CD4-positive, CD25-positive, alpha-beta regulatory T cell (primary cell): Measurements from ENCODE around the gene RHOXF2B. TPM values are rescaled to one million over a fixed set of nuclear protein-coding genes. Genes with fewer than 3 reads are reported as not detected.
"Not testable (repeated sequence)": the region's sequence is repeated elsewhere in the genome, so short reads cannot be mapped to it uniquely, and the experiment has no call there.

ENCODE experiments used
- ATAC-seq, 2 donors: fragments of 150-1000 bp; cut with Tn5 transposase; one replicate each; pipeline ENCODE4 v1.10.0; 2021; ENCODE audit warnings: low read depth in 2 of 2, moderate number of reproducible peaks in 2 of 2, moderate library complexity in 1 of 2
- DNase-seq, 3 donors: peaks; one replicate each; pipeline versions ENCODE4 v3.0.0 to v3.0.0-alpha.2; 2012 to 2022; ENCODE audit warnings: mixed read lengths in 1 of 3
- H3K27ac ChIP-seq: one replicate; pipeline ENCODE4 v1.7.0; 2013; ENCODE audit warnings: mild to moderate bottlenecking, low read length; ENCODE audit not compliant: insufficient read depth, poor library complexity, severe bottlenecking
- H3K27me3 ChIP-seq: one replicate; pipeline ENCODE4 v1.7.0; 2013; ENCODE audit warnings: low read length; ENCODE audit not compliant: control insufficient read depth, insufficient read depth
- H3K36me3 ChIP-seq: one replicate; pipeline ENCODE4 v1.7.0; 2013; ENCODE audit warnings: mild to moderate bottlenecking, low read length, moderate library complexity; ENCODE audit not compliant: control insufficient read depth, insufficient read depth
- H3K4me1 ChIP-seq: 2 replicates; pipeline ENCODE4 v1.7.0; 2013; ENCODE audit warnings: mild to moderate bottlenecking, low read length; ENCODE audit not compliant: insufficient read depth, control insufficient read depth, poor library complexity, severe bottlenecking
- H3K4me3 ChIP-seq: one replicate; pipeline ENCODE4 v1.7.0; 2013; ENCODE audit warnings: low read depth, mild to moderate bottlenecking, low read length, moderate library complexity
- H3K9me3 ChIP-seq, 2 experiments: 1 replicate in 1 of 2; 2 replicates in 1 of 2; pipeline ENCODE4 v1.7.0; 2013; ENCODE audit warnings: low read length in 2 of 2, mild to moderate bottlenecking in 1 of 2, moderate library complexity in 1 of 2; ENCODE audit not compliant: control insufficient read depth in 2 of 2
- H3K27ac Mint-ChIP-seq, 3 donors: one replicate each; pipeline ENCODE4 v1.8.0; 2020 to 2022; ENCODE audit warnings: mild to moderate bottlenecking in 3 of 3, mixed read lengths in 3 of 3, moderate library complexity in 2 of 3
- H3K27me3 Mint-ChIP-seq: one replicate; pipeline ENCODE4 v1.8.0; 2022; ENCODE audit warnings: mild to moderate bottlenecking, mixed read lengths
- H3K36me3 Mint-ChIP-seq: one replicate; pipeline ENCODE4 v1.8.0; 2020; ENCODE audit warnings: mixed read lengths
- H3K4me1 Mint-ChIP-seq, 4 donors: one replicate each; pipeline ENCODE4 v1.8.0; 2020 to 2022; ENCODE audit warnings: mixed read lengths in 4 of 4, mild to moderate bottlenecking in 1 of 4
- H3K4me3 Mint-ChIP-seq, 4 donors: one replicate each; pipeline ENCODE4 v1.8.0; 2020 to 2022; ENCODE audit warnings: mild to moderate bottlenecking in 4 of 4, mixed read lengths in 4 of 4, moderate library complexity in 3 of 4
- H3K9me3 Mint-ChIP-seq, 7 donors: one replicate each; pipeline ENCODE4 v1.8.0; 2020 to 2022; ENCODE audit warnings: mixed read lengths in 7 of 7, mild to moderate bottlenecking in 3 of 7, moderate library complexity in 2 of 7
- polyA plus RNA-seq, 4 donors: library from polyadenylated mRNA; unstranded; fragments of 300-500 nt; fragmentation: Illumina TruSeq; gene quantifications; one replicate each; pipeline ENCODE4 v1.2.3, GENCODE V29; 2021
- total RNA-seq: library from RNA; stranded (reverse); gene quantifications from one replicate; pipeline ENCODE4 v1.2.3, GENCODE V29; 2022

The RHOXF2B gene
- total and polyA plus RNA-seq, 5 donors from 2014 or later: 0.10 TPM; not detected in 4

DNA sequence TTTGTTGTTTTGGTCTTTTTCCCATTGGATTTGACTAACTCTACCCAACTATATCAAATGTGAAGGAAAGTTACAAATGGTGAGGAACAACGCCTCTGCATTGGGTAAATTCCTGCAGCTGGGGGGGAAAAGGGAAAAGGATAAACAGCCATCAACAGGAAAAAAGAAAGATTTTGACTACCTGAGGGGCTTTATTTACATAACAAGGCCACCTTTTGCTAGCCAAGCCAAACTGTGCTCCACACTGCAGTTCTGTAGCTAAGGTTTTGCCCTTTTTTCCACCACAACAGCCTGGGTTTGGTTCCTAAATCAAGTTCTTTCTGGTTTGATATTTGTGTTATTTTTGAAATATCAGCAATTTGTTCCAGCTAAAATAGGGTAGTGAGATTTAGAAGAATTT lies 40.8 kb downstream of the RHOXF2B start:
- Histone ChIP-seq H3K27ac (no peak overlapping the region), H3K36me3 (no peaks in the 10 kb centered on the region), H3K9me3 (no peaks in the 10 kb centered on the region), H3K4me1 (no peaks in the 10 kb centered on the region), H3K27me3 (no peaks in the 10 kb centered on the region), H3K4me3 (no peak overlapping the region)
- Mint-ChIP-seq H3K9me3 (no peaks in the 10 kb centered on the region), H3K4me3 (no peak overlapping the region), H3K4me1 (peaks cover 0 to 2% (median 0%) of the 10 kb centered on the region in 4 donors), H3K36me3 (no peaks in the 10 kb centered on the region), H3K27ac (no peak overlapping the region), H3K27me3 (peaks cover 2% of the 10 kb centered on the region)
- DNase-seq (no peak), ATAC-seq (no peak)

DNA sequence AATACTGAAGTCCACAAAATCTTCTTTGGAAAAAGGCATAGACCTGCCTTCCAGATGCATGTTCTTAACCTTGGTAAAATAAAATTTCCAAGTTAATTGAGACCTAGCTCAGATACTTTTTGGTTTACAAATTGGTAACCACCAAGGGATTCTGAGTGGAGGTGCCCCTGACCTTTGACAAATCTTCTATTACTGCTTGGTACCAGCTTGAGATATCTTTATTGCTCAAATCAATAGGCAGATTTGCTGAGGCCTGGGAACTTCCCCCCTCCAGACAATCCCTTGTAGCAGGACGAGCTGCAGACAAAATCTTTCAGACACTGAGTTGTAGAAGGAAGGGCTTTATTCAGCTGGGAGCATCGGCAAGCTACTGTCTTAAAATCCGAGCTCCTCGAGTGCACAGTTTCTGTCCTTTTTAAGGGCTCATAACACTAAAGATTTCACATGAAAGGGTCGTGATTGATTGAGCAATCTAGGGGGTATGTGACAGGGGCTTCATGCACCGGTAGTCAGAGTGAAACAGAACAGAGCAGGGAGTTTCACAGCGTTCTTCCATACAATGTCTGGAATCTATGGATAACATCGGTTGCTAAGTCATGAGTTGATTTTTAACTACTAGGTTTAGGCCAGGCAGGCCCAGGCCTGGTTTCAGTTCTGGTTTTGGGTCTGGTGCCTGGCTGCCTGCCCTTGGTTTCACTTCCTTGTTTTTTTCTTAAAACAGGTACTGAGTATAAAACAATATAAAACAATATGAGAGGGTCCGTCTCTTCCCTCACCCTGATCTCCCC lies 41.8 kb downstream of the RHOXF2B start:
- not testable (repeated sequence) for H3K27ac ChIP-seq, H3K4me3 ChIP-seq, H3K36me3 ChIP-seq, ATAC-seq, H3K4me3 Mint-ChIP-seq, H3K4me1 Mint-ChIP-seq, H3K27me3 Mint-ChIP-seq, H3K4me1 ChIP-seq, H3K9me3 ChIP-seq, H3K27me3 ChIP-seq, H3K36me3 Mint-ChIP-seq, H3K9me3 Mint-ChIP-seq
- DNase-seq: peak in 1 of 3 donors; percentile 17
- H3K27ac Mint-ChIP-seq: peak overlapping the region in 1 of 3 donors; percentile 7

DNA sequence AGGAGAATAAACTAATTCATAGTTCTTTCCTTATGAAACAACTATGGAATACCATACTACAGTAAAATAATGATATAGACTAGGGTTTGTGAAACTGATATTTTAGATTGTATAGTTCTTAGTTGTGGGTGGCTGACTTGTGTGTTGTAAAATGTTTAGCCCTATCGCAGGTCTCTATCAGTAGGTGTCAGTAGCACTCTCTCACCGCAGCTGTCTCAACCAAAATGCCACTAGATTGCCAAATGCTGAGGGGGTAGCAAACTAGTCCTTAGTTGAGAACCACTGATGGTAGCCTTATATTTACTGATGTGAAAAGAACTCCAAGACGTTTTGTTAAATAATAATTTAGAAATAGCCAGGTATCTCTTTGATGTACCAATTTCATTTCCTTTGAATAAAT lies 48.1 kb downstream of the RHOXF2B start:
- Histone ChIP-seq H3K36me3 (no peaks in the 10 kb centered on the region), H3K27ac (no peak overlapping the region), H3K27me3 (no peaks in the 10 kb centered on the region), H3K4me1 (no peaks in the 10 kb centered on the region), H3K4me3 (no peak overlapping the region), H3K9me3 (no peaks in the 10 kb centered on the region)
- Mint-ChIP-seq H3K27ac (no peak overlapping the region), H3K4me3 (no peak overlapping the region), H3K9me3 (no peaks in the 10 kb centered on the region), H3K36me3 (no peaks in the 10 kb centered on the region), H3K27me3 (peaks cover 16% of the 10 kb centered on the region), H3K4me1 (no peaks in the 10 kb centered on the region)
- no peak for ATAC-seq
- DNase-seq: no peak

DNA sequence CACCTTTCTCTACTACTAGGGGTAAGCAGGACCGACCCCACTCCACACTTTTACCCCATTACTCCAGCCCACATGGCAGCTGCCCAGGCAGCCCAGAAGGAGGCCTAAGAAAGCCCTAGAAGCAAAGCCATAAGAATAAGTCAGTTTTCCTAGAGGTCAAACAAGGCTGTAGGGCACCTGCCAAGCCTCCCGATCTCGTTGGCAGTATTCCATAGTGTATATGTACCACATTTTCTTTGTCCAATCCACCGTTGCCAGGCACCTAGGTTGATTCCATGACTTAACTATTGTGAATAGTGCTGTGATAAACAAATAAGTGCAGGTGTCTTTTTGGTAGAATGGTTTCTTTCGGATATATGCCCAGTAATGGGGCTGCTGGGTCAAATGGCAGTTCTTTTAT lies 54.2 kb downstream of the RHOXF2B start:
- H3K27ac ChIP-seq: no peak overlapping the region
- peaks cover 11% of the 10 kb centered on the region for H3K27me3 Mint-ChIP-seq
- H3K9me3 Mint-ChIP-seq: no peaks in the 10 kb centered on the region
- no peak overlapping the region for H3K27ac Mint-ChIP-seq
- no peaks in the 10 kb centered on the region for H3K27me3 ChIP-seq
- H3K4me3 ChIP-seq: no peak overlapping the region
- H3K9me3 ChIP-seq: no peaks in the 10 kb centered on the region
- H3K36me3 Mint-ChIP-seq: no peaks in the 10 kb centered on the region
- no peak for DNase-seq
- no peak for ATAC-seq
- no peak overlapping the region for H3K4me3 Mint-ChIP-seq
- H3K4me1 Mint-ChIP-seq: no peaks in the 10 kb centered on the region
- no peaks in the 10 kb centered on the region for H3K4me1 ChIP-seq
- H3K36me3 ChIP-seq: no peaks in the 10 kb centered on the region

DNA sequence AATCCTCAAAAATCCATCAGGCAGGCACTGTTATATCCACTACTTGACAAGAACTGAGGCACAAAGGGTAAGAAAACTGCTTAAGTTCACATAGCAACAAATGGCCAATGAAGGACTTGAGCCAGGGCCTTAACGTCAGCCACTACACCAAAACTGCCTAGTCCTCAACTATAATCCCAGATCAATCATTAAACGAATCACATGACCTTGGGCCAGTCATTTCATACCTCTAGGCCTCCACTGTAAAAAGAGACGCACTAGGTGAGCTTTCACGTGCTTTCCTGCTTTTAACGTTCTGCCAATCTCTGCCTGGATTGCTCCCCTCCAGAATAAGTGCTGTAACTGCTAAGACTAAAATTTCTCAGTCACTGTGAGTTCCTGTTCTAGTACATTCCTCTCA lies 54.7 kb downstream of the RHOXF2B start:
- H3K27me3 ChIP-seq: no peaks in the 10 kb centered on the region
- H3K4me3 Mint-ChIP-seq: no peak overlapping the region
- H3K27ac Mint-ChIP-seq: no peak overlapping the region
- H3K4me3 ChIP-seq: no peak overlapping the region
- H3K9me3 Mint-ChIP-seq: no peaks in the 10 kb centered on the region
- ATAC-seq: no peak
- H3K36me3 Mint-ChIP-seq: no peaks in the 10 kb centered on the region
- H3K27me3 Mint-ChIP-seq: peaks cover 7% of the 10 kb centered on the region
- no peaks in the 10 kb centered on the region for H3K4me1 ChIP-seq
- no peak overlapping the region for H3K27ac ChIP-seq
- no peaks in the 10 kb centered on the region for H3K9me3 ChIP-seq
- no peaks in the 10 kb centered on the region for H3K4me1 Mint-ChIP-seq
- H3K36me3 ChIP-seq: no peaks in the 10 kb centered on the region
- no peak for DNase-seq

Other genes with a start within 250 kb of the RHOXF2B start
- gene UPF3B, start 224.7 kb downstream of the RHOXF2B start, total RNA-seq: 10.5 TPM
- gene UPF3B, start 224.7 kb downstream of the RHOXF2B start, polyA plus RNA-seq: 1 to 10 TPM; 2.9 to 4.8 (median 3.5) TPM
- 30.7 TPM for gene RNF113A, start 206.0 kb downstream of the RHOXF2B start, total RNA-seq
- 10 to 100 TPM; 59.0 to 85.8 (median 75.4) TPM for gene RNF113A, start 206.0 kb downstream of the RHOXF2B start, polyA plus RNA-seq
- gene NDUFA1, start 205.9 kb downstream of the RHOXF2B start, total RNA-seq: 56.6 TPM
- gene NDUFA1, start 205.9 kb downstream of the RHOXF2B start, polyA plus RNA-seq: 100 to 1,000 TPM; 306 to 456 (median 332) TPM
- gene AKAP14, start 181.8 kb downstream of the RHOXF2B start, total RNA-seq: not detected
- gene AKAP14, start 181.8 kb downstream of the RHOXF2B start, polyA plus RNA-seq: not detected
- gene NKAP, start 133.9 kb downstream of the RHOXF2B start, total RNA-seq: 13.0 TPM
- gene NKAP, start 133.9 kb downstream of the RHOXF2B start, polyA plus RNA-seq: 1 to 10 TPM; 2.5 to 3.9 (median 3.7) TPM
- 4.7 TPM for gene RHOXF1, start 38.2 kb upstream of the RHOXF2B start, total RNA-seq
- gene RHOXF1, start 38.2 kb upstream of the RHOXF2B start, polyA plus RNA-seq: 1 to 10 TPM in 3 of 4 donors, not detected in 1; 1.8 to 2.8 (median 2.7) TPM
- not detected for gene RHOXF2, start 80.9 kb upstream of the RHOXF2B start, total RNA-seq
- under 1 TPM in 1 of 4 donors, not detected in 3; 0.06 TPM for gene RHOXF2, start 80.9 kb upstream of the RHOXF2B start, polyA plus RNA-seq
- 24.5 TPM for gene ZBTB33, start 173.1 kb upstream of the RHOXF2B start, total RNA-seq
- gene ZBTB33, start 173.1 kb upstream of the RHOXF2B start, polyA plus RNA-seq: 10 to 100 TPM; 10.5 to 18.3 (median 14.8) TPM
- gene TMEM255A, start 233.8 kb upstream of the RHOXF2B start, total RNA-seq: not detected
- gene TMEM255A, start 233.8 kb upstream of the RHOXF2B start, polyA plus RNA-seq: under 1 TPM in 1 of 4 donors, not detected in 3; 0.07 TPM